Gastrocnemius medialis (tissue), 4 donors: ENCODE data around the gene HEATR5A. TPM values are rescaled to one million over a fixed set of nuclear protein-coding genes. Genes with fewer than 3 reads are reported as not detected.

Source experiments
- ATAC-seq, 2 donors: fragments of 150-250 bp; one replicate each; pipeline ENCODE4 v1.9.1; 2016
- DNase-seq, 2 donors: peaks; one replicate each; pipeline ENCODE4 v3.0.0-alpha.2; 2019
- H3K27ac ChIP-seq, 4 donors: fragments of 200-600 bp; sonication (generic); 1 replicate in 1 of 4; 2 replicates in 3 of 4; pipeline ENCODE4 v1.5.1; 2016 to 2018; ENCODE audit warnings: mild to moderate bottlenecking in 2 of 4, moderate library complexity in 1 of 4
- H3K27me3 ChIP-seq, 3 donors: fragments of 200-600 bp; sonication (generic) in 2 of 3; 1 replicate in 1 of 3; 2 replicates in 2 of 3; pipeline versions ENCODE4 v1.5.1 to v1.6.0; 2016 to 2019; ENCODE audit warnings: mild to moderate bottlenecking in 1 of 3, moderate library complexity in 1 of 3
- H3K36me3 ChIP-seq, 2 donors: fragments of 200-600 bp; sonication (generic) in 1 of 2; one replicate each; pipeline ENCODE4 v1.5.1; 2017 to 2018
- H3K4me1 ChIP-seq, 2 donors: fragments of 200-600 bp; sonication (generic) in 1 of 2; one replicate each; pipeline ENCODE4 v1.5.1; 2016 to 2017; ENCODE audit warnings: mild to moderate bottlenecking in 2 of 2
- H3K4me3 ChIP-seq, 4 donors: fragments of 200-600 bp; sonication (generic) in 3 of 4; 1 replicate in 1 of 4; 2 replicates in 3 of 4; pipeline ENCODE4 v1.5.1; 2016 to 2019; ENCODE audit warnings: mild to moderate bottlenecking in 2 of 4
- H3K9me3 ChIP-seq, 3 donors: fragments of 200-600 bp; sonication (generic) in 2 of 3; 1 replicate in 1 of 3; 2 replicates in 2 of 3; pipeline ENCODE4 v1.5.1; 2016 to 2019
- CTCF ChIP-seq, 5 experiments: fragments of 450-650 bp in 3 of 5; fragments of 200-600 bp in 2 of 5; sonication (generic) in 2 of 5; IDR thresholded peaks in 4 of 5; conservative IDR thresholded peaks in 1 of 5; 1 replicate in 4 of 5; 2 replicates in 1 of 5; pipeline ENCODE4 v1.5.1; 2016 to 2019; ENCODE audit warnings: antibody characterized with exemption in 5 of 5, mild to moderate bottlenecking in 3 of 5, moderate library complexity in 3 of 5
- POLR2A ChIP-seq, 2 donors: fragments of 450-650 bp; IDR thresholded peaks; one replicate each; pipeline ENCODE4 v1.6.1; 2017; ENCODE audit warnings: antibody characterized with exemption in 2 of 2, mild to moderate bottlenecking in 2 of 2, moderate library complexity in 2 of 2
- in situ Hi-C, 4 donors: fragments of 200-750 bp; cut with MboI; loops; one replicate each; pipeline versions ENCODE4 v1.15.0 to v1.8.0; 2017; ENCODE audit warnings: low sequenced_read_pairs in 4 of 4
- intact Hi-C: fragments of 100-400 bp; cut with DNase I; formaldehyde crosslinking; loops from one replicate; pipeline ENCODE4 v1.15.1; 2023; ENCODE audit warnings: low total_unique reads
- total RNA-seq, 4 donors: library from RNA; depleted of rRNA; stranded (reverse); fragments of >200 nt; gene quantifications; one replicate each; pipeline versions ENCODE4 v1.1.0 to v1.2.3, GENCODE V29; 2016

The HEATR5A gene
- total RNA-seq, 4 donors from 2014 or later, result 11.3 to 39.7 (median 19.3) TPM

- intact Hi-C loops, result no loop called here
- ATAC-seq (no peak), DNase-seq (no peak)
- H3K27me3 ChIP-seq, result no peaks in the 10 kb centered on the region
- in situ Hi-C loops, result no loop called here
- no peaks in the 10 kb centered on the region for H3K9me3 ChIP-seq
- H3K36me3 ChIP-seq, result peaks cover 0 to 8% of the 10 kb centered on the region in 2 donors
- H3K27ac ChIP-seq, result no peak overlapping the region
- H3K4me3 ChIP-seq, result no peak overlapping the region
- TF ChIP-seq CTCF (IDR thresholded peaks at IDR 0.05 in 4 of 5, conservative IDR thresholded peaks at IDR 0.05 in 1 of 5), result no peak
- TF ChIP-seq POLR2A (IDR thresholded peaks at IDR 0.05), result no peak
- H3K4me1 ChIP-seq, result no peaks in the 10 kb centered on the region
Observed at GRCh38 chr14:31445703-31446102, 25.4 kb upstream of the HEATR5A start.

- Histone ChIP-seq H3K36me3 (no peaks in the 10 kb centered on the region), H3K27me3 (no peaks in the 10 kb centered on the region), H3K9me3 (no peaks in the 10 kb centered on the region), H3K4me3 (no peak overlapping the region), H3K27ac (no peak overlapping the region), H3K4me1 (no peaks in the 10 kb centered on the region)
- TF ChIP-seq CTCF (IDR thresholded peaks at IDR 0.05 in 4 of 5, conservative IDR thresholded peaks at IDR 0.05 in 1 of 5), result no peak
- no peak for TF ChIP-seq POLR2A (IDR thresholded peaks at IDR 0.05)
- ATAC-seq (no peak), DNase-seq (no peak)
- intact Hi-C loops (no loop called here), in situ Hi-C loops (no loop called here)
Observed at GRCh38 chr14:31442284-31442683, 21.9 kb upstream of the HEATR5A start.

- Histone ChIP-seq H3K9me3 (no peaks in the 10 kb centered on the region), H3K27me3 (no peaks in the 10 kb centered on the region), H3K4me3 (no peak overlapping the region), H3K36me3 (no peaks in the 10 kb centered on the region), H3K4me1 (no peaks in the 10 kb centered on the region), H3K27ac (no peak overlapping the region)
- TF ChIP-seq CTCF (IDR thresholded peaks at IDR 0.05 in 4 of 5, conservative IDR thresholded peaks at IDR 0.05 in 1 of 5), result no peak
- no peak for TF ChIP-seq POLR2A (IDR thresholded peaks at IDR 0.05)
- ATAC-seq (no peak), DNase-seq (no peak)
- intact Hi-C loops (no loop called here), in situ Hi-C loops (no loop called here)
Observed at GRCh38 chr14:31441273-31442111, 21.1 kb upstream of the HEATR5A start.

- no peak for ATAC-seq
- Histone ChIP-seq H3K36me3 (no peaks in the 10 kb centered on the region), H3K4me3 (no peak overlapping the region), H3K27ac (no peak overlapping the region), H3K4me1 (no peaks in the 10 kb centered on the region), H3K9me3 (no peaks in the 10 kb centered on the region), H3K27me3 (no peaks in the 10 kb centered on the region)
- no peak for DNase-seq
- in situ Hi-C loops, result no loop called here
- intact Hi-C loops, result no loop called here
- TF ChIP-seq POLR2A (IDR thresholded peaks at IDR 0.05) (no peak), CTCF (IDR thresholded peaks at IDR 0.05 in 4 of 5, conservative IDR thresholded peaks at IDR 0.05 in 1 of 5) (no peak)
Observed at GRCh38 chr14:31440280-31440679, 19.9 kb upstream of the HEATR5A start.
